K562 (cell line): ENCODE results near the gene PCCA. TPM values are rescaled to one million over a fixed set of nuclear protein-coding genes. Genes with fewer than 3 reads are reported as not detected.
A peak's percentile ranks its signal among the peaks of the same experiment; 100 is the strongest.

ENCODE experiments used
- BCL6 ChIP-seq: fragments of 250-450 bp; sonication (Bioruptor Pico); IDR thresholded peaks from 2 replicates; pipeline ENCODE4 v1.4.0; 2020
- BRD9 ChIP-seq: fragments of 450-650 bp; IDR thresholded peaks from 2 replicates; pipeline ENCODE4 v1.6.1; 2018; ENCODE audit warnings: low read depth; ENCODE audit not compliant: partially characterized antibody
- ESRRA ChIP-seq: fragments of 450-650 bp; IDR thresholded peaks from 2 replicates; pipeline ENCODE4 v1.6.1; 2014; ENCODE audit warnings: low read depth, mild to moderate bottlenecking, moderate library complexity, borderline replicate concordance
- ETV5 ChIP-seq: sonication (generic); formaldehyde crosslinking; IDR thresholded peaks from 2 replicates; pipeline ENCODE4 v1.4.0; 2020; ENCODE audit warnings: low read depth, mild to moderate bottlenecking, missing genetic modification reagents
- FOSL1 ChIP-seq: fragments of 200-800 bp; sonication (Bioruptor generic); conservative IDR thresholded peaks from 2 replicates; pipeline ENCODE4 v1.6.1; 2016; ENCODE audit warnings: missing genetic modification characterization, missing compliant biosample characterization
- MTA3 ChIP-seq: fragments of 450-650 bp; formaldehyde crosslinking; IDR thresholded peaks from 2 replicates; pipeline ENCODE4 v1.6.1; 2017; ENCODE audit warnings: mild to moderate bottlenecking, borderline replicate concordance
- NEUROD1 ChIP-seq: fragments of 150-350 bp; IDR thresholded peaks from 2 replicates; pipeline ENCODE4 v1.6.1; 2014; ENCODE audit warnings: borderline replicate concordance, low read length, low read depth; ENCODE audit not compliant: partially characterized antibody
- SAFB ChIP-seq: fragments of 200-400 bp; formaldehyde crosslinking; IDR thresholded peaks from 2 replicates; pipeline ENCODE4 v1.6.1; 2017; ENCODE audit warnings: low read depth, low read length, borderline replicate concordance
- YBX1 ChIP-seq: fragments of 450-650 bp; IDR thresholded peaks from 2 replicates; pipeline ENCODE4 v1.7.1; 2016; ENCODE audit warnings: mild to moderate bottlenecking
- ZC3H8 ChIP-seq: fragments of 450-650 bp; IDR thresholded peaks from 2 replicates; pipeline ENCODE4 v1.6.1; 2017
- ZKSCAN8 ChIP-seq: fragments of 200-800 bp; sonication (Bioruptor generic); IDR thresholded peaks from 2 replicates; pipeline ENCODE4 v1.6.1; 2016; ENCODE audit warnings: missing genetic modification characterization, missing compliant biosample characterization
- ZNF197 ChIP-seq: fragments of 200-800 bp; sonication (Bioruptor generic); IDR thresholded peaks from 2 replicates; pipeline ENCODE4 v1.6.1; 2016; ENCODE audit warnings: low read depth, missing genetic modification characterization, missing compliant biosample characterization
- ZNF695 ChIP-seq: fragments of 450-650 bp; formaldehyde crosslinking; IDR thresholded peaks from 2 replicates; pipeline ENCODE4 v1.4.0; 2020; ENCODE audit warnings: mild to moderate bottlenecking, moderate library complexity
- ZZZ3 ChIP-seq: fragments of 450-650 bp; IDR thresholded peaks from 2 replicates; pipeline ENCODE4 v1.6.1; 2016; ENCODE audit warnings: antibody characterized with exemption, mild to moderate bottlenecking, moderate library complexity
- polyA plus RNA-seq, 8 experiments: library from polyadenylated mRNA; depleted of rRNA in 4 of 8; stranded (reverse) in 5 of 8; unstranded in 3 of 8; fragments of >200 nt; fragmentation: Nextera tagmentation in 2 of 8; fragmentation: Illumina TruSeq in 1 of 8; extraction: Ambion mirVana in 2 of 8; extraction: Trizol in 1 of 8; gene quantifications; 2 replicates each; pipeline versions ENCODE4 v1.2.1 to v1.2.3, GENCODE V29; 2011 to 2014; ENCODE audit warnings: inconsistent platforms in 1 of 8, missing spikeins in 1 of 8
- total RNA-seq, 7 experiments: library from RNA; depleted of rRNA in 6 of 7; stranded (reverse); fragments of >200 nt in 6 of 7; fragmentation: Illumina TruSeq in 2 of 7; extraction: Trizol in 2 of 7; gene quantifications; 2 replicates each; pipeline versions ENCODE4 v1.2.1 to v1.2.3, GENCODE V29; 2011 to 2021; ENCODE audit warnings: low replicate concordance in 1 of 7
- TF ChIP-seq, protein P1 (sequence below): IDR thresholded peaks from 2 replicates; pipeline ENCODE4 v1.6.1; 2014; ENCODE audit warnings: antibody characterized with exemption
- TF ChIP-seq, protein P2 (sequence below): sonication (generic); formaldehyde crosslinking; IDR thresholded peaks from 2 replicates; pipeline ENCODE4 v1.9.0; 2022; ENCODE audit warnings: mild to moderate bottlenecking, missing genetic modification reagents
- TF ChIP-seq, protein P3 (sequence below), 2 experiments: fragments of 450-650 bp in 1 of 2; sonication (generic) in 1 of 2; formaldehyde crosslinking in 1 of 2; IDR thresholded peaks; 2 replicates each; pipeline versions ENCODE4 v1.7.1 to v1.9.0; 2016 to 2022; ENCODE audit warnings: inconsistent platforms in 1 of 2, mild to moderate bottlenecking in 1 of 2, missing genetic modification reagents in 1 of 2

The PCCA gene
- total and polyA plus RNA-seq, 9 of the 15 experiments (the other 6 are each of a cell fraction or from before 2014, with no cell fraction given) = 5.2 to 14.1 (median 9.7) TPM

DNA sequence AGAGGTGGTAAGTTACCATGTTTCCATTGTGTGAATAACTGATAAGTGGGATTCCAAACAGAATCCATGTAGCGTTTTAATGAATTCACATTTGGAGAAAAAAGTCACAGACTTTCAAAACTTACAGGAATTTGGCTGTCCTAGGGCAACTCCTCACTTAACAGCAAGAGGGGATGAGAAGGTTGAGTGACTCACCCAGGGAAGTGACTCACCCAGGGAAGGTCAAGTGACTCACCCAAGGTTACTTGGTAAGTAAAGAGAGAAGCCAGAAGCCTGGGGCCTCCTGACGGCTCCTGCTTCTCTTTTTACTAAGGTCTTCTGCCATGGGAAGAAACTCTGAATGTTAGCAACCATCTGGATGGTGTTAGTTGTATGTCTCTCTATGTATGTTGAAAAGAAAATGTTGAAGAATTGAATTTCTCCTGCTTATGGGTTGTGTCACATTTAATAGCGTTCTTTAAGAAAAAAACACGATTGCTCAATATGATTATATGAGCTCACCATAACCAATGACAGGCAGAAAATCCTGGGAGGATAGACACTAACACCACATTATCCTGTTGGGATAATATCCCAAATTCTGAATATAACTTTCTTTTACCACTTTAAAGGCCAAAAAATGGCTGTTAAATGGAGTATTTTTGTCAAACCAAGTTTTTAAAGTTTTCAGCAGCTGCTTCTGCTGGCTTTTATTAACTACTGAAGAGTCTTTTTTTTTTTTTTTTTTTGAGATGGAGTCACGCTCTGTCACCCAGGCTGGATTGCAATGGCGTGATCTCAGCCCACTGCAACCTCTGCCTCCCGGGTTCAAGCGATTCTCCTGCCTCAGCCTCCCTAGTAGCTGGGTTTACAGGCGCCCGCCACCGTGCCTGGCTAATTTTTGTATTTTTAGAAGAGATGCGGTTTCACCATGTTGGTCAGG, 304.1 kb downstream of the PCCA start (continued):
- TF ChIP-seq YBX1 = no peak
- TF ChIP-seq BRD9 = peak; percentile 91
- peak; percentile 71 for TF ChIP-seq ETV5 (CRISPR knock-in tag)
- TF ChIP-seq ZKSCAN8 (CRISPR knock-in tag) = 0 out of 2 replicates have a peak, but pooled peaks have one; percentile 42
- no peak for TF ChIP-seq ZNF695 (CRISPR knock-in tag)
- TF ChIP-seq, protein P1, sequence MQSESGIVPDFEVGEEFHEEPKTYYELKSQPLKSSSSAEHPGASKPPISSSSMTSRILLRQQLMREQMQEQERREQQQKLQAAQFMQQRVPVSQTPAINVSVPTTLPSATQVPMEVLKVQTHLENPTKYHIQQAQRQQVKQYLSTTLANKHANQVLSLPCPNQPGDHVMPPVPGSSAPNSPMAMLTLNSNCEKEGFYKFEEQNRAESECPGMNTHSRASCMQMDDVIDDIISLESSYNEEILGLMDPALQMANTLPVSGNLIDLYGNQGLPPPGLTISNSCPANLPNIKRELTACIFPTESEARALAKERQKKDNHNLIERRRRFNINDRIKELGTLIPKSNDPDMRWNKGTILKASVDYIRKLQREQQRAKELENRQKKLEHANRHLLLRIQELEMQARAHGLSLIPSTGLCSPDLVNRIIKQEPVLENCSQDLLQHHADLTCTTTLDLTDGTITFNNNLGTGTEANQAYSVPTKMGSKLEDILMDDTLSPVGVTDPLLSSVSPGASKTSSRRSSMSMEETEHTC = no peak
- TF ChIP-seq MTA3 = no peak
- TF ChIP-seq, protein P2, sequence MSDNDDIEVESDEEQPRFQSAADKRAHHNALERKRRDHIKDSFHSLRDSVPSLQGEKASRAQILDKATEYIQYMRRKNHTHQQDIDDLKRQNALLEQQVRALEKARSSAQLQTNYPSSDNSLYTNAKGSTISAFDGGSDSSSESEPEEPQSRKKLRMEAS (CRISPR knock-in tag) = no peak
- TF ChIP-seq BCL6 (CRISPR knock-in tag) = no peak
- TF ChIP-seq SAFB = no peak
- peak; percentile 75 for TF ChIP-seq NEUROD1
- TF ChIP-seq FOSL1 = peak; percentile 100
- TF ChIP-seq, protein P3, sequence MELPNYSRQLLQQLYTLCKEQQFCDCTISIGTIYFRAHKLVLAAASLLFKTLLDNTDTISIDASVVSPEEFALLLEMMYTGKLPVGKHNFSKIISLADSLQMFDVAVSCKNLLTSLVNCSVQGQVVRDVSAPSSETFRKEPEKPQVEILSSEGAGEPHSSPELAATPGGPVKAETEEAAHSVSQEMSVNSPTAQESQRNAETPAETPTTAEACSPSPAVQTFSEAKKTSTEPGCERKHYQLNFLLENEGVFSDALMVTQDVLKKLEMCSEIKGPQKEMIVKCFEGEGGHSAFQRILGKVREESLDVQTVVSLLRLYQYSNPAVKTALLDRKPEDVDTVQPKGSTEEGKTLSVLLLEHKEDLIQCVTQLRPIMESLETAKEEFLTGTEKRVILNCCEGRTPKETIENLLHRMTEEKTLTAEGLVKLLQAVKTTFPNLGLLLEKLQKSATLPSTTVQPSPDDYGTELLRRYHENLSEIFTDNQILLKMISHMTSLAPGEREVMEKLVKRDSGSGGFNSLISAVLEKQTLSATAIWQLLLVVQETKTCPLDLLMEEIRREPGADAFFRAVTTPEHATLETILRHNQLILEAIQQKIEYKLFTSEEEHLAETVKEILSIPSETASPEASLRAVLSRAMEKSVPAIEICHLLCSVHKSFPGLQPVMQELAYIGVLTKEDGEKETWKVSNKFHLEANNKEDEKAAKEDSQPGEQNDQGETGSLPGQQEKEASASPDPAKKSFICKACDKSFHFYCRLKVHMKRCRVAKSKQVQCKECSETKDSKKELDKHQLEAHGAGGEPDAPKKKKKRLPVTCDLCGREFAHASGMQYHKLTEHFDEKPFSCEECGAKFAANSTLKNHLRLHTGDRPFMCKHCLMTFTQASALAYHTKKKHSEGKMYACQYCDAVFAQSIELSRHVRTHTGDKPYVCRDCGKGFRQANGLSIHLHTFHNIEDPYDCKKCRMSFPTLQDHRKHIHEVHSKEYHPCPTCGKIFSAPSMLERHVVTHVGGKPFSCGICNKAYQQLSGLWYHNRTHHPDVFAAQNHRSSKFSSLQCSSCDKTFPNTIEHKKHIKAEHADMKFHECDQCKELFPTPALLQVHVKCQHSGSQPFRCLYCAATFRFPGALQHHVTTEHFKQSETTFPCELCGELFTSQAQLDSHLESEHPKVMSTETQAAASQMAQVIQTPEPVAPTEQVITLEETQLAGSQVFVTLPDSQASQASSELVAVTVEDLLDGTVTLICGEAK (IDR thresholded peaks at IDR 0.05) = no peak
- TF ChIP-seq, protein P3 (CRISPR knock-in tag; IDR thresholded peaks at IDR 0.05) = no peak
- TF ChIP-seq ZC3H8 = no peak
- no peak for TF ChIP-seq ZNF197 (CRISPR knock-in tag)
- peak; percentile 100 for TF ChIP-seq ESRRA
- no peak for TF ChIP-seq ZZZ3
